COLO829 (cell line): ENCODE data around the gene MYBPHL.
A peak's percentile ranks its signal among the peaks of the same experiment; 100 is the strongest.

Experiments
- DNase-seq: peaks from one replicate; pipeline ENCODE4 v3.0.0; 2012; ENCODE audit warnings: low spot score

The MYBPHL gene

GRCh38 chr1:109252893-109253802, 53.7 kb downstream of the MYBPHL start:
- no peak for DNase-seq

DNA sequence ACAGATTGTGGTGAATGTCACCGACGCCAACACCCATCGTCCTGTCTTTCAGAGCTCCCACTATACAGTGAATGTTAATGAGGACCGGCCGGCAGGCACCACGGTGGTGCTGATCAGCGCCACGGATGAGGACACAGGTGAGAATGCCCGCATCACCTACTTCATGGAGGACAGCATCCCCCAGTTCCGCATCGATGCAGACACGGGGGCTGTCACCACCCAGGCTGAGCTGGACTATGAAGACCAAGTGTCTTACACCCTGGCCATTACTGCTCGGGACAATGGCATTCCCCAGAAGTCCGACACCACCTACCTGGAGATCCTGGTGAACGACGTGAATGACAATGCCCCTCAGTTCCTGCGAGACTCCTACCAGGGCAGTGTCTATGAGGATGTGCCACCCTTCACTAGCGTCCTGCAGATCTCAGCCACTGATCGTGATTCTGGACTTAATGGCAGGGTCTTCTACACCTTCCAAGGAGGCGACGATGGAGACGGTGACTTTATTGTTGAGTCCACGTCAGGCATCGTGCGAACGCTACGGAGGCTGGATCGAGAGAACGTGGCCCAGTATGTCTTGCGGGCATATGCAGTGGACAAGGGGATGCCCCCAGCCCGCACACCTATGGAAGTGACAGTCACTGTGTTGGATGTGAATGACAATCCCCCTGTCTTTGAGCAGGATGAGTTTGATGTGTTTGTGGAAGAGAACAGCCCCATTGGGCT, 54.5 kb downstream of the MYBPHL start:
- no peak for DNase-seq

GRCh38 chr1:109251277-109252166, 55.3 kb downstream of the MYBPHL start:
- DNase-seq, result no peak

- no peak for DNase-seq
These were observed 56.1 kb downstream of the MYBPHL start for GRCh38 chr1:109250454-109251276.

DNA sequence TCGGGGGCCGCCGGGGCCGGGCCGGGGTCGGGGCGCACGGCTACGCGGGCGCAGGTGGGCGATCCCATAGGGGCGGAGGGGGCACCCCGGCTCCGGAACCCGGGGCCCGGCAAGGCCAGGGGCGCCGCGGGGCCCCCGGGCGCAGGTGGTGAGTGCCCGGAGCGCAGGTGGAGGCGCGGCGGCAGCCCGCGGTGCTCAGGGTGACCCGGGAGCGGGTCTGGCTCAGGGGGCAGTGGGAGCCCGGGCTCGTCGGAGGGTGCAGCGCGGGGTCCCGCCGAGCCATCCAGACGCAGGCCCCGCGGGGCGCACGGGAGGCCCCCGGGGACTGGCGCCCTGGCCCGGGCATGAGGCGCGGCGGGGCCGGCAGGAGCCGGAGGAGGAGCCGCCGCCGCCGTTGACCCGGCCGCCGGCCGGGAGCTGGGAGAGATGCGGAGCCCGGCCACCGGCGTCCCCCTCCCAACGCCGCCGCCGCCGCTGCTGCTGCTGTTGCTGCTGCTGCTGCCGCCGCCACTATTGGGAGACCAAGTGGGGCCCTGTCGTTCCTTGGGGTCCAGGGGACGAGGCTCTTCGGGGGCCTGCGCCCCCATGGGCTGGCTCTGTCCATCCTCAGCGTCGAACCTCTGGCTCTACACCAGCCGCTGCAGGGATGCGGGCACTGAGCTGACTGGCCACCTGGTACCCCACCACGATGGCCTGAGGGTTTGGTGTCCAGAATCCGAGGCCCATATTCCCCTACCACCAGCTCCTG, 57.0 kb downstream of the MYBPHL start:
- no peak for DNase-seq

GRCh38 chr1:109248797-109249629, 57.8 kb downstream of the MYBPHL start, which contains the start of gene CELSR2:
Gene CELSR2, plus strand, starts transcription at chr1:109249539. Its CDS starts 541 bp downstream, at chr1:109250080.
- DNase-seq, result peak; percentile 74

DNA sequence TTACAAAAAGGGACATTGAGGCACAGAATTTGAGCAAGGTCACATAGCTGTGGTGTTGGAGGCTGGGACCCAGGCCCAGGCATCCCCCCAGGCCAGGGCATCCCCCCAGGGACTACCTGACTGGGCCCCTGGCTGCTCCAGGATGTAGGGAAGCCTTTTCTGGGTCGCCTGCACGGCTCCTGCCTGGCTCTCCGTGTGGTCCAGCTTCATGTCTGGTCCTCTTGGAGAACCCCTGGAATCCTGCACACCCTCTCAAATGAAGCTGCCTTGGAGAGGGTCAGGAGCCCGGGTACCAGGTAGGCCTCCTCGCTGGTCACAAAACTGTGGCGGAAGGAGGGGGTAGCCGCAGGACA, 58.4 kb downstream of the MYBPHL start:
- DNase-seq, result no peak

DNA sequence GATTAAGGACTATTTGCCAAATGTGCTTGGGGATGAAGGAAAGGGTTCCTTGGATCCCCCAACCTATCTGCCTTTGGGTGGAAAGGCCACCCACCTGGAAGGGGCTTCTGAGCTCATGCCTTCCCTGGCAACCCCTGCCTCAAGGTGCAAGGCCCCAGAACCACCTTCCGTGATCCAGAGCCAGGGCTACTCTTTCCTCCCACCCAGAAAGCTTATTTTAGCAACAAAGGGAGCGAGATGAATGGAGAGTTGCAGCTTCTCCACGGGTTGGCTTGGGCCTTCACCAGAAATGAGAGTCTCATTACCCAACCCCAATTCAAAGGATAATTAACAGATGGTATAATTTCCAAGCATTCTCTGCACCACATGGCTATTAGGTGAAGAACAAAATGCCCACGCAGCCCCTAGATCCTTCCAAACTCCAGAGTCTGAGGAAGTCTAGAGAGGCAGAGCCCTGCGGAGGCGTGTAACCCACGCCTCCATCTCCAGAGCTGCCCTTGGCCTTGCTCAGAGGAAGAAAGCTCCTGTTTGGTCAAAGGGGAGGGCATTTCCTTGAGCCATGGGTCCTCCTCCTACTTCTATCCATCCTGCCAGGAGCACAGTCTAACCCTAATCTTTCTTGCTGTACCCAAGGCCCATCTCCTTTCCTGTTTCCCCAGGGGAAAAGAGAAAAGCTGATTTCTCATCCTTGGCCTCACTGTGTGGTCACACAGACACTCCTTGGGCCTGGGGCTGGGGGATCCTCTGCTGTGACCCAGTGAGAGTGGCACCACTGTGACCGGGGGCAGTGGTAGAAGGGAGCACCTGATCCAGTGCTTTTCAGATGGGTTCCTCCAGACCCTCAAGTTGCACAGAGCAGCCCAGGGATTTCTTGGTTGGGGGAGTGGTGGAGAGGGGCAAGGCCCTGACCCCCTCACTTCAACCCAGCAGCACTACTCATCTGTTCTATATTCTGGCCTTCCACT, 59.1 kb downstream of the MYBPHL start:
- DNase-seq, result no peak

DNA sequence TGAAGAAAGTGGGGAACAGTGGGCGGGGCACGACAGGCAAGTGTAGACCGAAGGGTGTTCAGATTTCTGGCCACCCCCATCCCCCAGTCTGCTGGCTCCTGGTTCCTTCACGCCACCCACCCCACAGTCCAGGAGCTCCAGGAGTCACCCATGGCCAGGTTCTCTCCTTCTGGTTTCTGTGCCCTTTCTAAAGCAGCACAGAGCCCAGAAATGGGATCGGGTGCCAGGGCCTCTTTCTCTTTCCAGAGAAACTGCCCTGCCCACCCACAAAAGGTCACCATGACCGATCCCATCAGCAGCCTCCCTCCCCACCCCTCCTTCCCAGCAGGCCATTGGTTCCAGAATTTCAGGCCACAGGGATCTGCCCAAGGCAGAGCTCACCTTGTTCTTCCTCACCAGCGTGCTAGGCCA, 60.7 kb downstream of the MYBPHL start:
- no peak for DNase-seq

DNA sequence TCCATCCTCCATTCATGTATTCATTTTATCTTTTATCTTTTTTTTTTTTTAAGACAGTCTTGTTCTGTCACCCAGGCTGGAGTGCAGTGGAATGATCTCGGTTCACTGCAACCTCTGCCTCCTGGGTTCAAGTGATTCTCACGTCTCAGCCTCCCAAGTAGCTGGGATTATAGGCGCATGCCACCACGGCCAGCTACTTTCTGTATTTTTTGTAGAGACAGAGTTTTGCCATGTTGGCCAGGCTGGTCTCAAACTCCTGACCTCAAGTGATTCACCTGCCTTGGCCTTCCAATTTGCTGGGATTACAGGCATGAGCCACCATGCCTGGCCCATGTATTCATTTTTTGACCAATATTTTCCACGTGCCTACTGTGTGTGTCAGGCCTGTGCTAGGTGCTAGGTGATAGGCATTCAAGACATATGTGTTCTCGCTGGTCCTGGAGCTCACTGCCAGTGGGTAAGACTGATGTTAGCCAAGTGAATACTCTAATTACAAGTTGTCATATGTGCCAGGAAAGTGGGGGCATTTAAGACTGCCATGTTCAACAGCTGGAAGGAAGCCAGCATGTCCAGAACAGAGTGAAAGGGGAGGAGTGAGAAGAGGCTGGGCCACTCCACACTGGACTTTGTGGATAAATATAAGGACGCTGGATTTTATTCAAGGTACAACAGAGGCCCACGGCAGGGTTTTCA, 62.8 kb downstream of the MYBPHL start:
- no peak for DNase-seq

DNA sequence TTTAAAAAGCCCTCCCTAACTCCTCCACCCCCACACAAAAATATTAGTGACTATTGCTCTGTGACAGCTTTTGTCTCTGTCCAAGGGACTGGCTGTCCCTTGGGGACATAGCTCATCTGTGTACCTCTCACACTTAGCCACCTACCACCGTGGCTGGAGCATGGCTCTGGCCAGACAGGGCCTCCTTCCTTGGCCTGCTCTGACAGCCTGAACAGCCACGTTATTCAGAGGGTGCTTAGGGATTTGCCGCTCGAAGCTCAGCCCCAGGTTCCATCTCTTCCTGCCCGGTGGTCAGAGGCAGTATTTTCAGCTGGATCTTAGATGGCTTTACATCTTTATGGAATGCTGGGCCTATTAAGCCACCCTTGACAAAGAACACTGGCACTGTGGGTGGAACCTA, 63.6 kb downstream of the MYBPHL start:
- DNase-seq, result no peak

DNA sequence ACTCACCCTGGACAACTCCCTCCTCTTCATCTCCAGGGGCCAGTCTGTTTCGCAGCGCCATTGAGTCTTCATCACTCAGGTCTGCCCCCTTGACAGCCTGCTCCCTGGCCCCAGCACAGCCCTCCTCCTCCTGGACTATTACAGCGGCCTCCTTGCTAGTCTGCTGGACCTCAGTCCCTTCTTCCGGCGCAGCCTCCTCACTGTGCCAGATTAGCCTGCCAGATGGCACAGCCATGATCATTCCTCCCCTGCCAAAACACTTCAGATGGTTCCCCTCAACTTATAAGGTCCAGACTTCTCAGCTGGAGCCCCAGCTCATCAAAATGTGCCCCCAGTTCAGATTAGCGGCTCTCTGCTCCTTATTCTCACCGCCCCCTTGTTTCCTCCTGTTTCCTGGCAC, 64.4 kb downstream of the MYBPHL start:
- DNase-seq, result no peak
